ENCODE results near the gene C1orf87.

DNA sequence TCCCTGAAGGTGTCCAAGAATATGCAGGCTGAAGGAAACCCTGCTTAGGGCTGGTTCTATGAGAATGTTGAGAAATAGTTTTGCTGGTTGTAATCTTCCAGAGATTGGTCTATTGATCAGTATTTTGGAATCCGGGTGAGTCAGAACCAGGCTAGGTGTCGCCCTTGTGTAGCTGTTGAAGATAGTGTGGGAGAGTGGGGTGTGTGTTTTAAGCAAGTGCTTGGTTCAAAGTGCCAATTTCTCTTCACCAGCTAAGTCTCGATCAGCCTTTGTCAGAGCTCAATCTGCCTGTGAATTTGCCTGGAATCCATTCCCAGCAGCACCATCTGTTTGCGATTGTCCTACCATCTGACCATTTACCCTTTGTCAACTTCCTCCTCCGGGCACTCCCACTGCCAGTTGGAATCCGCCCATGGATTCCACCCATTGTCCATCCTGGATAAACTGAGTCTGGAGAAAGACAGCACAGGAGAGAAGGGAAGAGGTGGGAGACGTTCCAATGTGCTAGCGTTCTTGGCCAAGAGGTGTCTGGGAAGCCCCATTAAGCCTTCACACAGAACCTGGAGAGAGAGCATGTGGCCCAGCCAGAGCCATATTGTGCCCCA is 87.6 kb downstream of the C1orf87 start:
- TF ChIP-seq, protein P1, sequence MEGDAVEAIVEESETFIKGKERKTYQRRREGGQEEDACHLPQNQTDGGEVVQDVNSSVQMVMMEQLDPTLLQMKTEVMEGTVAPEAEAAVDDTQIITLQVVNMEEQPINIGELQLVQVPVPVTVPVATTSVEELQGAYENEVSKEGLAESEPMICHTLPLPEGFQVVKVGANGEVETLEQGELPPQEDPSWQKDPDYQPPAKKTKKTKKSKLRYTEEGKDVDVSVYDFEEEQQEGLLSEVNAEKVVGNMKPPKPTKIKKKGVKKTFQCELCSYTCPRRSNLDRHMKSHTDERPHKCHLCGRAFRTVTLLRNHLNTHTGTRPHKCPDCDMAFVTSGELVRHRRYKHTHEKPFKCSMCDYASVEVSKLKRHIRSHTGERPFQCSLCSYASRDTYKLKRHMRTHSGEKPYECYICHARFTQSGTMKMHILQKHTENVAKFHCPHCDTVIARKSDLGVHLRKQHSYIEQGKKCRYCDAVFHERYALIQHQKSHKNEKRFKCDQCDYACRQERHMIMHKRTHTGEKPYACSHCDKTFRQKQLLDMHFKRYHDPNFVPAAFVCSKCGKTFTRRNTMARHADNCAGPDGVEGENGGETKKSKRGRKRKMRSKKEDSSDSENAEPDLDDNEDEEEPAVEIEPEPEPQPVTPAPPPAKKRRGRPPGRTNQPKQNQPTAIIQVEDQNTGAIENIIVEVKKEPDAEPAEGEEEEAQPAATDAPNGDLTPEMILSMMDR (IDR thresholded peaks at IDR 0.05; ENCODE audit: insufficient read depth, low read length): no peak
- no peak for TF ChIP-seq POLR2AphosphoS5 (IDR thresholded peaks at IDR 0.05; ENCODE audit: low read depth)
- TF ChIP-seq SPI1 (IDR thresholded peaks at IDR 0.05; ENCODE audit: borderline replicate concordance, low read depth): no peak

Data from HL-60 (cell line).